MCF 10A (cell line): ENCODE data around the gene NPNT. TPM values are rescaled to one million over a fixed set of nuclear protein-coding genes. Genes with fewer than 3 reads are reported as not detected.

ENCODE experiments used
- BruUV-seq: library from RNA; stranded (reverse); fragments of 400-500 nt; replicated peaks from 2 replicates; lab custom pipeline; 2021; lab: Mats Ljungman, UMichigan
- CTCF ChIA-PET: fragments of 300-600 bp; sonication (Branson Sonifier 250); formaldehyde crosslinking; extraction: SDS; loops from one replicate; lab custom pipeline; 2021; ENCODE audit warnings: antibody characterized with exemption, inconsistent platforms; lab: Yijun Ruan, JAX
- POLR2A ChIA-PET: fragments of 300-600, 350-650 bp; sonication (Branson Sonifier 250); formaldehyde crosslinking; extraction: SDS; loops from one replicate; lab custom pipeline; 2020; ENCODE audit warnings: antibody characterized with exemption, inconsistent platforms; lab: Yijun Ruan, JAX
- DNase-seq: peaks from one replicate; pipeline ENCODE4 v3.0.0-alpha.2; 2018; ENCODE audit not compliant: unreplicated experiment
- H3K27ac Mint-ChIP-seq: one replicate; pipeline ENCODE4 v1.8.0; 2022; ENCODE audit warnings: mild to moderate bottlenecking, low read depth, mixed read lengths; ENCODE audit not compliant: unreplicated experiment
- H3K27me3 Mint-ChIP-seq: one replicate; pipeline ENCODE4 v1.8.0; 2022; ENCODE audit warnings: mixed read lengths; ENCODE audit not compliant: insufficient read depth, unreplicated experiment
- H3K36me3 Mint-ChIP-seq: one replicate; pipeline ENCODE4 v1.8.0; 2022; ENCODE audit warnings: mild to moderate bottlenecking, moderate library complexity, mixed read lengths; ENCODE audit not compliant: insufficient read depth, unreplicated experiment
- H3K4me1 Mint-ChIP-seq: one replicate; pipeline ENCODE4 v1.8.0; 2022; ENCODE audit warnings: mixed read lengths; ENCODE audit not compliant: insufficient read depth, unreplicated experiment
- H3K4me3 Mint-ChIP-seq: one replicate; pipeline ENCODE4 v1.8.0; 2022; ENCODE audit warnings: mild to moderate bottlenecking, moderate library complexity, mixed read lengths; ENCODE audit not compliant: unreplicated experiment
- H3K9me3 Mint-ChIP-seq: one replicate; pipeline ENCODE4 v1.8.0; 2022; ENCODE audit warnings: mixed read lengths; ENCODE audit not compliant: unreplicated experiment
- intact Hi-C: fragments of 100-400 bp; cut with micrococcal nuclease; formaldehyde crosslinking; loops from 2 replicates; pipeline ENCODE4 v1.14.1; 2022
- total RNA-seq: library from RNA; stranded (reverse); gene quantifications from 2 replicates; pipeline ENCODE4 v1.2.3, GENCODE V29; 2022
- TF ChIP-seq, protein P1 (sequence below): fragments of 200-600 bp; IDR thresholded peaks from one replicate; pipeline ENCODE4 v1.8.0; 2022; ENCODE audit warnings: antibody characterized with exemption, mild to moderate bottlenecking; ENCODE audit not compliant: unreplicated experiment

NPNT gene
- total RNA-seq, 1 experiment from 2014 or later = 0.09 TPM

DNA sequence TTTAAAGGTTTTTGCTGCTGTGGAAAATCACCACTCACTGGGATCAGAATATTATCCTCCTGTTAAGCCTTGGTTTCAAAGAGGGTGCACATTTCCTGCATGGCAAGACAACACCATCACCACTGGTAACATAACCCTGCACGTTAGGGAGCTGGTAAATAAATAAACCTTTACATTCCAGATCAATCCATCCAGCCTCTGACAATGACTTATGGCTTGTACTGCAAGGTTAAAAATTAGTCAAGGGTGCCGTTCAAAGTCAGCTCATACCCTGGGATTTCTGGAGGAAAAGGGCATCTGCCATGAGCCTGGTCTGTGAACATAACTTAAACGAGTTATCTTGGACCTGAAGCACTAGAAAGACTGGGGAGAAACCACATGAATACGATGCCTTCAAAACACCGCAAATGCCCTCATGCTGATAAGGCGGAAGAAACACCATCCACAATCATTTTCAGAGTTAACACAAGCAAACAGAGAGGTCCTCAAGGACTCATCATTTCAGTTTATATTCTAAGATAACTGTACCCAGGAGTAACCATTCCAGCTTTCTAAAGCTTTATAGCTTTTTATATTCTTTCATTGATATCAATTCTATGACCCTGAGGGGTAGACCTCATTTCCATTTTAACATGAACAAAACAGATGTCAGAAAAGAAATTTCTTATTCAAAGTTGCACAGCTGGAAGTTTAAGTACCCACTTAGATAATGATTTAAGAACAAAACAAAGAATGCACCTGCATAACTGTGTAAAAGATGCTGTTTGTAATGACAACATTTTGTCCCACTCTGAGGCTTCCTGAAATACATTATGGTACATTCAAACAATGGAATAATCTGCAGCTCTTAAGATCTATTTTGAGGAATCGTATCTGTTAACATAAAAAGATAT is 103.1 kb downstream of the NPNT start:
- Mint-ChIP-seq H3K4me3 (no peak overlapping the region), H3K27ac (no peak overlapping the region), H3K9me3 (no peaks in the 10 kb centered on the region), H3K4me1 (no peaks in the 10 kb centered on the region), H3K27me3 (no peaks in the 10 kb centered on the region), H3K36me3 (no peaks in the 10 kb centered on the region)
- no peak for DNase-seq
- TF ChIP-seq, protein P1, sequence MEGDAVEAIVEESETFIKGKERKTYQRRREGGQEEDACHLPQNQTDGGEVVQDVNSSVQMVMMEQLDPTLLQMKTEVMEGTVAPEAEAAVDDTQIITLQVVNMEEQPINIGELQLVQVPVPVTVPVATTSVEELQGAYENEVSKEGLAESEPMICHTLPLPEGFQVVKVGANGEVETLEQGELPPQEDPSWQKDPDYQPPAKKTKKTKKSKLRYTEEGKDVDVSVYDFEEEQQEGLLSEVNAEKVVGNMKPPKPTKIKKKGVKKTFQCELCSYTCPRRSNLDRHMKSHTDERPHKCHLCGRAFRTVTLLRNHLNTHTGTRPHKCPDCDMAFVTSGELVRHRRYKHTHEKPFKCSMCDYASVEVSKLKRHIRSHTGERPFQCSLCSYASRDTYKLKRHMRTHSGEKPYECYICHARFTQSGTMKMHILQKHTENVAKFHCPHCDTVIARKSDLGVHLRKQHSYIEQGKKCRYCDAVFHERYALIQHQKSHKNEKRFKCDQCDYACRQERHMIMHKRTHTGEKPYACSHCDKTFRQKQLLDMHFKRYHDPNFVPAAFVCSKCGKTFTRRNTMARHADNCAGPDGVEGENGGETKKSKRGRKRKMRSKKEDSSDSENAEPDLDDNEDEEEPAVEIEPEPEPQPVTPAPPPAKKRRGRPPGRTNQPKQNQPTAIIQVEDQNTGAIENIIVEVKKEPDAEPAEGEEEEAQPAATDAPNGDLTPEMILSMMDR = no peak
- intact Hi-C loops = no loop called here
- no TSS peak for BruUV-seq
- POLR2A ChIA-PET = interaction anchor here (1.1 kb wide), 1 partner anchor 69 kb away, joined by 4 read pairs; no protein-coding TSS in a partner anchor
- CTCF ChIA-PET = no interaction called here

DNA sequence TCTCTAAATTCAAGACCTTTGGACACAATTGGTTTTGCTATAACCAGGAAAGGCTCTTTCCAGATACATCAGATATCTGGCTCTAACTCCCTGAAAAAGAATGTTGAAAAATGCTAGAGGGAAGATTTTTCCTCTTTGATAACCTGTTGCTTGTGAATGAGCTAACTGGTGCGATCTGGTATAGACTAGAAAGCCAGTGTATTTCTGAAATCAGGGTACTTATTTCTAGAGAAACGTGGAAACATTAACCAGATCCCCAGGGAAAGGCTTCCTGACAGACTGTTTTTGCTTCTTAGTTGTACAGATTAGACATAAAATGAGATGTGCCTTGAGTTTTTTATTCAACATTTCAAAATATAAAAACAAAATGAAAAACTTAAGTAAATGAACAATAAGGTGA is 107.7 kb downstream of the NPNT start:
- Mint-ChIP-seq H3K36me3 (no peaks in the 10 kb centered on the region), H3K4me3 (no peak overlapping the region), H3K4me1 (no peaks in the 10 kb centered on the region), H3K9me3 (no peaks in the 10 kb centered on the region), H3K27me3 (no peaks in the 10 kb centered on the region), H3K27ac (no peak overlapping the region)
- DNase-seq = no peak
- intact Hi-C loops = no loop called here
- no TSS peak for BruUV-seq
- CTCF ChIA-PET = no interaction called here
- TF ChIP-seq, protein P1 = no peak
- POLR2A ChIA-PET = no interaction called here

DNA sequence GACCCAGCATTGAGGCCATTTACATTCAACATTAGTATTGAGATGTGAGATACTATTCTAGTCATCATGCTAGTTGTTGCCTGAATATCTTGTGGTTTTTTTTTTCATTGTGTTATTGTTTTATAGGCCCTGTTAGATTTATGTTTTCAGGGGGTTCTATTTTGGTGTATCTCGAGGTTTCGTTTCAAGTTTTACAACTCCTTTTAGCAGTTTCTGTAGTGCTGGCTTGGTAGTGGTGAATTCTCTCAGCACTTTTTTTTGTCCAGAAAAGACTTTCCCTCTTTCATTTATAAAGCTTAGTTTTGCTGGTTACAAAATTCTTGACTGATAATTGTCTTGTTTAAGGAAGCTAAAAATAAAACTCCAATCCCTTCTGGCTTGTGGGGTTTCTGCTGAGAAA is 115.5 kb downstream of the NPNT start:
- Mint-ChIP-seq H3K27me3 (no peaks in the 10 kb centered on the region), H3K27ac (no peak overlapping the region), H3K4me3 (no peak overlapping the region), H3K36me3 (no peaks in the 10 kb centered on the region), H3K9me3 (peaks cover 12% of the 10 kb centered on the region), H3K4me1 (no peaks in the 10 kb centered on the region)
- ChIA-PET CTCF (interaction anchor here (0.7 kb wide), 1 partner anchor 241 kb away, joined by 5 read pairs; no protein-coding TSS in a partner anchor), POLR2A (no interaction called here)
- intact Hi-C loops = no loop called here
- BruUV-seq = no TSS peak
- TF ChIP-seq, protein P1 = no peak
- DNase-seq = no peak

DNA sequence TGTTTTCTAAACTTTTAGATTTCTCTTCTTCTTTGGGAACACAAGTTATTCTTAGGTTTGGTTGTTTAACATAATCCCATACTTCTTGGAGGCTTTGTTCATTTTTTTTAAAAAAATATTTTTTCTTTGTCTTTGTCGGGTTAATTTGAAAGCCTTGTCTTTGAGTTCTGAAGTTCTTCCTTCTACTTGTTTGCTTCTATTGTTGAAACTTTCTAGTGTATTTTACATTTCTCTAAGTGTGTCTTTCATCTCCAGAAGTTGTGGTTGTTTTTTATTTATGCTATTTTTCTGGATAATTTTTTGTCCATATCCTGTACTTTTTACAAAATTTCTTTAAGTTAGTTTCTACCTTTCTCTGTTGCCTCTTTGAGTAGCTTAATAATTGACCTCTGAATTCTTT is 116.1 kb downstream of the NPNT start:
- DNase-seq = no peak
- Mint-ChIP-seq H3K27me3 (no peaks in the 10 kb centered on the region), H3K27ac (no peak overlapping the region), H3K36me3 (no peaks in the 10 kb centered on the region), H3K4me1 (no peaks in the 10 kb centered on the region), H3K9me3 (peaks cover 12% of the 10 kb centered on the region), H3K4me3 (no peak overlapping the region)
- BruUV-seq = no TSS peak
- intact Hi-C loops = no loop called here
- ChIA-PET POLR2A (no interaction called here), CTCF (interaction anchor here (0.7 kb wide), 1 partner anchor 242 kb away, joined by 5 read pairs; no protein-coding TSS in a partner anchor)
- TF ChIP-seq, protein P1 = no peak
